Measurements from ENCODE around the gene LSM14B. TPM values are rescaled to one million over a fixed set of nuclear protein-coding genes. Genes with fewer than 3 reads are reported as not detected.

Gene LSM14B
- total RNA-seq, 1 experiment from 2014 or later, result 82.4 TPM

DNA sequence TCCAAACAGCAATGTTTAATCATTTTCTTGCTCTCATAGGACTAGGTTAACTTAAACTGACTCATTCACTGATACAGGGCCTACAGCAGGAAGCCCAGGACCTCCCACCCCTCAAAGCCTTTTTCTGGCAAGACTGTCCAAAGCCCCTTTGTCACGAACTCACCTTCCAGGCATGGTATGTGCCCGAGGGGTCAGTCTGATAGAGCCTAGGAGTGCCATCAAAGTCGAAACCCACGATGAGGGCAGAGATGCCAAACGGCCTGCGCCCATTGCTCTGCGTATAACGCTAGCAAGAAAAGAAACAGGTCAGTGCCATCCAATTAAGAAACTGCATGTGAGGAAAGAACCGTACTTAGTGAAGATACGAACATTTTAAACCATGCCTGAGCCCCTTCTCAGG lies 16.6 kb downstream of the LSM14B start:
- Mint-ChIP-seq H3K4me1 (peaks cover 15% of the 10 kb centered on the region in 2 experiments), H3K27ac (no peak overlapping the region), H3K4me3 (no peak overlapping the region), H3K36me3 (ENCODE audit: insufficient read depth in 1 of 3, low read depth in 3 of 3) (peaks cover 40 to 84% (median 64%) of the 10 kb centered on the region in 3 experiments; a peak in 6 of 7 replicates), H3K27me3 (ENCODE audit: low read depth) (no peaks in the 10 kb centered on the region; the same call in 1 of the 2 replicates), H3K9me3 (no peaks in the 10 kb centered on the region)
- H3K4me1 ChIP-seq (ENCODE audit: insufficient read depth, low read length), result no peaks in the 10 kb centered on the region
- no peak overlapping the region for H2BK120ac ChIP-seq (ENCODE audit: low read depth, low read length, poor library complexity, severe bottlenecking)
- H2AFZ ChIP-seq (ENCODE audit: low read length), result no peak overlapping the region
- no peak overlapping the region for H3K4ac ChIP-seq (ENCODE audit: low read depth, low read length)
- no peak overlapping the region for H2BK20ac ChIP-seq (ENCODE audit: low read depth, low read length, poor library complexity, severe bottlenecking)
- H3K79me1 ChIP-seq (ENCODE audit: insufficient read depth, low read depth, low read length, poor library complexity, severe bottlenecking), result no peaks in the 10 kb centered on the region
- no peak overlapping the region for H3K9ac ChIP-seq (ENCODE audit: extremely low read depth, insufficient read length, low read length)
- H3K23me2 ChIP-seq (ENCODE audit: insufficient read length, low read depth, low read length, poor library complexity, severe bottlenecking), result peaks cover 7% of the 10 kb centered on the region
- no CpG with 5 or more reads among the region's 10 CpGs for WGBS (ENCODE audit: extremely low coverage, insufficient read length, low lambda C conversion rate)
- no peak for DNase-seq
- H3K4me2 ChIP-seq (ENCODE audit: insufficient read depth, insufficient read length, low read length), result no peak overlapping the region
- H4K5ac ChIP-seq (ENCODE audit: insufficient read length, low read depth, low read length), result no peak overlapping the region
- no peak overlapping the region for H3K23ac ChIP-seq (ENCODE audit: insufficient read length, low read depth, low read length)
- H3K18ac ChIP-seq (ENCODE audit: insufficient read length, low read depth, low read length), result no peak overlapping the region
- H2BK15ac ChIP-seq (ENCODE audit: low read depth, low read length), result no peak overlapping the region
- peaks cover 18% of the 10 kb centered on the region; the same call in 1 of the 2 replicates for H3K79me2 ChIP-seq (ENCODE audit: insufficient read depth, low read length)
- H3T11ph ChIP-seq (ENCODE audit: low read length), result no peak overlapping the region
- H4K91ac ChIP-seq (ENCODE audit: insufficient read length, low read depth, low read length), result no peak overlapping the region
- no peak overlapping the region for H2AK5ac ChIP-seq (ENCODE audit: insufficient read length, low read length)
- TF ChIP-seq, protein P1, sequence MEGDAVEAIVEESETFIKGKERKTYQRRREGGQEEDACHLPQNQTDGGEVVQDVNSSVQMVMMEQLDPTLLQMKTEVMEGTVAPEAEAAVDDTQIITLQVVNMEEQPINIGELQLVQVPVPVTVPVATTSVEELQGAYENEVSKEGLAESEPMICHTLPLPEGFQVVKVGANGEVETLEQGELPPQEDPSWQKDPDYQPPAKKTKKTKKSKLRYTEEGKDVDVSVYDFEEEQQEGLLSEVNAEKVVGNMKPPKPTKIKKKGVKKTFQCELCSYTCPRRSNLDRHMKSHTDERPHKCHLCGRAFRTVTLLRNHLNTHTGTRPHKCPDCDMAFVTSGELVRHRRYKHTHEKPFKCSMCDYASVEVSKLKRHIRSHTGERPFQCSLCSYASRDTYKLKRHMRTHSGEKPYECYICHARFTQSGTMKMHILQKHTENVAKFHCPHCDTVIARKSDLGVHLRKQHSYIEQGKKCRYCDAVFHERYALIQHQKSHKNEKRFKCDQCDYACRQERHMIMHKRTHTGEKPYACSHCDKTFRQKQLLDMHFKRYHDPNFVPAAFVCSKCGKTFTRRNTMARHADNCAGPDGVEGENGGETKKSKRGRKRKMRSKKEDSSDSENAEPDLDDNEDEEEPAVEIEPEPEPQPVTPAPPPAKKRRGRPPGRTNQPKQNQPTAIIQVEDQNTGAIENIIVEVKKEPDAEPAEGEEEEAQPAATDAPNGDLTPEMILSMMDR (conservative IDR thresholded peaks at IDR 0.05), result no peak
- no peak overlapping the region for H3K56ac ChIP-seq (ENCODE audit: insufficient read length, low read depth, low read length)
- no peaks in the 10 kb centered on the region for H4K20me1 ChIP-seq (ENCODE audit: control insufficient read depth, insufficient read depth, insufficient read length)
- H3K27ac ChIP-seq (ENCODE audit: insufficient read length, low read depth, low read length), result no peak overlapping the region
- H4K8ac ChIP-seq (replicated peaks; ENCODE audit: insufficient read length, low read depth, low read length), result no peak overlapping the region
- no peak overlapping the region for H2BK12ac ChIP-seq (ENCODE audit: insufficient read length, low read depth, low read length)
- no peaks in the 10 kb centered on the region for H3K27me3 ChIP-seq (ENCODE audit: insufficient read depth, low read length)
- no peak overlapping the region for H3K14ac ChIP-seq (ENCODE audit: insufficient read depth, low read length)
- H3K9me3 ChIP-seq (ENCODE audit: control insufficient read depth, low read depth, low read length), result no peaks in the 10 kb centered on the region
- H2BK5ac ChIP-seq (ENCODE audit: insufficient read length, low read length), result no peak overlapping the region

All from H9 (cell line).